Left colon (tissue), 2 donors: ENCODE results near the gene ZFAND3. TPM values are rescaled to one million over a fixed set of nuclear protein-coding genes. Genes with fewer than 3 reads are reported as not detected.

Source experiments
- ATAC-seq: fragments of 200-7000 bp; cut with Tn5 transposase; one replicate; pipeline ENCODE4 v1.9.1; 2020; ENCODE audit warnings: mild to moderate bottlenecking, moderate library complexity
- DNase-seq, 2 donors: peaks; one replicate each; pipeline ENCODE4 v3.0.0-alpha.2; 2020
- intact Hi-C, 2 donors: fragments of 100-400 bp; cut with DNase I in 1 of 2; cut with micrococcal nuclease in 1 of 2; formaldehyde crosslinking; loops; one replicate each; pipeline versions ENCODE4 v1.11.2 to v1.14.0; 2022; cut with DNase I, micrococcal nuclease
- total RNA-seq, 2 donors: library from RNA; stranded (reverse); fragmentation: NEBNext Ultra II Directional; extraction: Animal tissue kit (Norgen Biotek cat#: 25700); gene quantifications; one replicate each; pipeline ENCODE4 v1.2.1, GENCODE V29; 2021
- donor health status: DM: no; HTN: no; CAD: no.
- donor health status: DM: yes; HTN: yes; CAD: no.

Gene ZFAND3
- total RNA-seq, 2 donors from 2014 or later = 66.4 to 77.0 TPM

DNA sequence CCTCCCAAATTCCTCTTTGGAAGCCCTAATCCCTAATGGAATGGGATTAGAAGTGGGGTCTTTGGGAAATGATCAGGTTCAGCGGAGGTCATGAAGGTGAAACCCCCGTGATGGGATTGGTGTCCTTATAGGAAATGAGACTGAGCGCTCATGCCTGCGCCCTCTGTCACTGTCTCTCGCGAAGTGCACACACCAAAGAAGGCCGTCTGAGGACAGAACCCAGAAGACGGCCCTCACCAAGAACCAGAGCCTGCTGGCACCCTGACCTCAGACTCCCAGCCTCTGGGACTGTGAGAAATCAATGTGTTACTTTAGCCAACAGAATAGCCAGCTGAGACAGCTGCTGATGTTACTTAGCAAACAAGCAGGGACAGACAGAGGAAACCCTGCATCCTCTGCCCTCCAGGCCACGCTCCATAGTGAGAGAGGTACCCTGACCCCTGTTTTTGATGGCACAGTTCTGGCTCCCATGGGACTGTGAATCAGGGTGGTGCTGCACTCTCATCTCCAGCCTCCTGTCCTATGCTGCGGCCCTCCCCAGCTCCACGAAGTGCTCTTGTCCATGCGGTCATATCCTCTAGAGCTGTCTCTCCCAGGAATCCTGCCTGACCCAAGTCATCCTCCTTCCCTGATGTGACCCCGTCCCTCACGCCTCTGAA, 369.3 kb downstream of the ZFAND3 start:
- DNase-seq (no peak), ATAC-seq (no peak)
- intact Hi-C loops = no loop called here

DNA sequence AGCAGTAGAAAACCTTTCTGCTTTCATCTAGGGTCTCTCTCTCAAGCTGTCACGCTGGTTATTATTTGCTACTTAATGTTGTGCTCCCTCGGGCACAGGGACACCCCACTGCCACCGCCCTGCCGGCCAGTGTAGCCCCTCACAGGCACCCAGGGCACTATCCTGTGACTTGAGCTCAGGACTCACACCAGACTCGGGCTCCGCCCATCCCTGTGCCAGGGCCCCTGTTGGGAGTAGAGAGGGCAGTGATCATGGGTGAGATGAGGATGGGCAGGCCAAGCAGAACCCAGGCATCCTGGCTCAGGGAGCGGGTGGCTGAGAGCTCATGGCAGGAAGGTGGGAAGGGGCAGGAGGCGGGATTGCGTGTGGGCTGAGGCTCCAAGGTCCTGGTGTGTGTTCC, 371.9 kb downstream of the ZFAND3 start:
- DNase-seq (no peak), ATAC-seq (no peak)
- intact Hi-C loops = no loop called here

DNA sequence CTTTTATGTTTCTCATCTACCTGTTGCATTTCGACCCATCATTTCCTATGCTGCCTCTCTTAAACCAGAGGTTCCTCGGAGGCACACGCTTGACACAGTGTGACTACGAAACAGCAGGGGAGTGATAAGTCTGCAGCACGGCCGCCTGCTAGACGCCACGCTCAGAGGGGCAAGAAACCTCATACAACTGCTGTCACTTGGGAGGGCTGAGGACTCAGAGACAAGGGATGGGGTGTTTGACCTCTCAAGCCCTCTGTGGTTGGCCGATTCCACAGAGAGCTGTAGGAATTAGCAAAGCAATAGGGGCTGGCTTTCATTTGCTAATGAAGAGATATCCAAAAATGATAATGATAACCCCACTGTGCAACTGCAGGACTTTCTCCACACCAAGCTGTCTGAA, 372.5 kb downstream of the ZFAND3 start:
- ATAC-seq = no peak
- DNase-seq = no peak
- intact Hi-C loops = no loop called here

DNA sequence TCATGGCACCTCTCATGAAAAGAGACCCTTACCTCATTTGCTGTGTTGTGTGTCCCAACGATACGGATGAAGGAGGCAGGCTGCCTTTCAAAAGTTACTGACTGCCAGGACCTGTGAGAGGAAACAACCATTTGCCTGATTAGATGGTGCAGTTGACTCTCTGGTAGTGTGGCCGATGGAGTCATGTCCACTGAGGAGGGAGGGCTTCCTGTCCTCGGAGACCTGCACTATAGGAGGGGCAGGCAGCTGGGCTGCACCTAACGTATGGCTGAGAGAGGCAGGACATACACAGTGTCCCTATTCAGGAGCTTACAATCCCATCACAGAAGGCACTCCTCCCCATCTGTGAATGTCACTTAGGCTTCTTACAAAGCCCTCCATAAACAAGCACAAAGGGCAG, 373.0 kb downstream of the ZFAND3 start:
- ATAC-seq (no peak), DNase-seq (no peak)
- intact Hi-C loops = no loop called here

DNA sequence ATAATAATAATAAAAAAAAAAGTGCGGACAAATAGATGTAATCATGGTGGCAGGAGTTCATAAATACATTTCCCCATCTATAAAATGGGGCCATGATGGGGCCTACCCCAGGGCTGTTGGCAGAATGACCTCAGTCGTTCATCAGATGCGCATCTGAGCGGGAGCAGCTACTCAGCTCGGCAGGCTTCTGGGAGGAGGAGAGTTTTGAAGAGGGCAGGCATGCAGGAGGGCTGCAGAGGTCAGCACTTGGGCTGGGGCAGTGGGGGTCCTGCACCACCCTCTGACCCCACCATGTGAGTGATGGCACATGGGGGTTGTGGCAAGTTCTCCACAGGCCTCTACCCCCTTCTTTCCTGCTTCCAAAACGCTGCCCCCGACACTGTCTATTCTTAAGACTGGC, 373.5 kb downstream of the ZFAND3 start:
- no peak for DNase-seq
- intact Hi-C loops = no loop called here
- no peak for ATAC-seq

DNA sequence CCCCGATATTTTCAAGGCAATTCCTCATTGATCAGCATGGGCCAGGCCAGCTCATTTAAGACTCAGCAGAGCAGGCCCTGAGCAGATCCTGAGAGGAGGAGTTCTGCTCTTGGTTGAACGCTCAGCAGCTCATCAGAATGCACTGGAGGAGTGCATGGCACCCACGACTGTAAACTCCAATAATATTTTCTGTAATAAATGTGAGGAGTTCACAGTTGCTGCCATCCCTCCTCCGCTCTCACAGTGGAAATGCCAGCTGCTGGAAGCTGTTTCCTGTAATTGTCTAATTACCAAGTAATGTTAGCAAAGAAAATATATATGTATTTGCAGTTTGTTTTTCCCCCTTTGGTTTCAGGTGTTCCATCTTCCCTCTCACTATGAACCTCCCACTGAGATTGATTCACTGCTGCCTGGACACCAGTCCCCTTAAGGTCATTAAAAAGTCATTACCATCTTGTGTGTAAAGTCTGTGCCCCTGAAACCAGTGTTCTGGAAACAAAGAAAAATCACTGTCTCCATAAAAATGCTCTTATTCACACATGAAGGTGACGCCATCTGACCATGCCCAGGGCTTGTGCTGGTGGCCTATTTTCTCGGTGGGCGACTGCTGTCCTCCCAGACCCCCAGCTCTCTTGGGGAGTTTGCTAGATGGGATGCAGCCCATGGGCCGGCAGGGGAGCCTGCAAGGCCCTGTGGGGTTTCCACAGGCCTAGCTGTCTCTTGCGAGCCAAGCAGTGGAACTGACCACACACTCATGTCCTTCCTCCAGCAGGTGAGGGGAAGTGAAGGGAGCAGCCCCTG, 374.2 kb downstream of the ZFAND3 start:
- no peak for ATAC-seq

DNA sequence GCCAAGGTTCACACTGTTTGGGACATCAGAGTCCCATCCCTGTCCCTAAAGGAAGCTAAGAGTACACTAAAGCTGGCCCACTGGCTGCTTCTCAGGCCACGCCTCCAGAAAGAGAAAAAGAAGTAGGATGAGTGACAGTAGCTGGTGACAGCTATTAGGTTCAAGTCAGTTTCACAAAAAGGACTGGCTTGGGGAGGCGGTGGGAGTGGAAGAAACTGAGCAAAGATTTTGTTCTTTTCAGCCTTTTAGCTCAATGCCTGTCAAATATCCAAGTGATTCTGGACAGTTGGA, 374.7 kb downstream of the ZFAND3 start:
- no peak for ATAC-seq
- intact Hi-C loops = no loop called here
- no peak for DNase-seq

More for the DNA sequence above, 374.2 kb downstream of the ZFAND3 start:
- DNase-seq = no peak
- intact Hi-C loops = no loop called here

DNA sequence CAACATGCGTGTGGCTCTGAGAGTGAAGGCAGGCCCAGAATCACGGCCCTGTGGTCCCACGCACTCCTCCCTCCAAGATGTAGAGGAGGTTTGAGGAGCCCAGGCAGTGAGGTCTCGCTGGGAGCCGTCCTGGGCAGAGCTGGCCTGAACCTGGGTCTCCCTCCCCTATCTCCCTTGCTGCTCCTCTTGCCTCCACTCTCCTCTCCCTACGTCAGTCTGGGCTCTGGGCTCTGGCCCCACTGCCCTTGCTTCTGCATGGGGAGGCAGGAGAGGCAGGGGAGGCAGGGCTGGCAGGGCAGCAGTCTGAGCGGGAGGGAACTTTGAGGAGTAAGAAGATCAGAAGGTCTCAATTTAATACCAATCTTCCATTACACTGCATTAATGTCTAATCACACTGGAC, 375.1 kb downstream of the ZFAND3 start:
- ATAC-seq (no peak), DNase-seq (no peak)

DNA sequence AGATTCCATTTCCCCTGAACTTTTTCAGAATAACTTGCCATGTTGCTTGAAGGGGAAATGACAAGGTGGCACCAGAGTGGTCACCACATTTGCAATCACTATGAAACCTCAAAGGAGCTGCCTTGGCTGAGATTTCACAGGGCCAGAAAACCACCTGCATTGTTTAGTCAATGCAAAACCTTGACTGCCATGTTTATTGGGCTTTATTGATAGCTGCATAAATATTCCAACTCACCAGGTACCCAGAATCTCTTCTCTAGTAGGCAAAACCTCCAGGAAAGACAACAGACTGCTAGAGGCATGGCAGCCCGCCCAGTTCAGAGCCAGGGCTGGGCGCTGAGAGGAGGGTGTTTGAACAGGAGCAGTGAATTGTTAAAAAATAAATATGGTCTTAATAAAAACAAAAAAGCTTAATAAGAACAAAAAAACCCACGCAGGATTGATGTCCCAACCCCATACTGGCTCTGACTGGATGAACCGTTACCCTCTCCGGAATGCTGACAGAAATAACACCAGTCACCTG, 375.6 kb downstream of the ZFAND3 start:
- ATAC-seq (no peak), DNase-seq (no peak)
- intact Hi-C loops = no loop called here

More for the DNA sequence above, 375.1 kb downstream of the ZFAND3 start:
- intact Hi-C loops = no loop called here

DNA sequence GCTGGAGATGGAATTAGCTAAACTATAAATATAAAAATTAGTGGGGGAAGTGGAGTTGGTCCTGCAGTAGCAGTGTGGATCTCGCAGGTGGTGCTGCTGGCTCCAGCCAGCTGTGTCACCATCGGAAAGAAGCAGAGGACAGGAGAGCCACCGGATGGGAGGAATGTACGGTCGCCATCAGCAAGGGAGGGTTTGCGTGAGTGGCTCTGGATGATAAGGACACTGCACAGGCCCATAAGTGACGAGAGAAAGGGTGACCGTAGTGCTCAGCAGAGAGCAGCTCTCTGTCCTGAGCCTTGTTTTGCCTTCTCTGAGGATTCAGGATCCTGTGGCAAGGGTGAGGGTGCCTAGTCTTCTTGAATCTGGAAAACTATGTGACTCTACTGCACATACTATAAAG, 378.7 kb downstream of the ZFAND3 start:
- ATAC-seq = no peak
- DNase-seq = no peak
- intact Hi-C loops = no loop called here

Other genes starting within 250 kb of the ZFAND3 start
- 1 to 10 TPM in 1 of 2 donors, under 1 TPM in 1; 0.84 to 3.1 TPM for gene MDGA1, start 121.8 kb upstream of the ZFAND3 start, total RNA-seq